H1 (cell line): Measurements from ENCODE around the gene BCO2. TPM values are rescaled to one million over a fixed set of nuclear protein-coding genes. Genes with fewer than 3 reads are reported as not detected.

Experiments
- CBX5 ChIP-seq: fragments of 300-800, 300-1000 bp; sonication (generic); IDR thresholded peaks from 2 replicates; pipeline ENCODE4 v1.7.1; 2016; ENCODE audit warnings: antibody characterized with exemption, low read length, low read depth
- CBX8 ChIP-seq: fragments of 300-800, 300-1000 bp; sonication (generic); IDR thresholded peaks from 2 replicates; pipeline ENCODE4 v1.7.1; 2016; ENCODE audit warnings: low read depth, low read length, borderline replicate concordance
- CTBP2 ChIP-seq: IDR thresholded peaks from 2 replicates; pipeline ENCODE4 v1.7.0; 2011; ENCODE audit warnings: borderline replicate concordance, mild to moderate bottlenecking, moderate library complexity, mixed read lengths, low read length; ENCODE audit not compliant: insufficient read depth, insufficient read length
- JUN ChIP-seq: IDR thresholded peaks from 2 replicates; pipeline ENCODE4 v1.6.1; 2011; ENCODE audit warnings: low read depth, mild to moderate bottlenecking, improper control_type of control experiment, low read length
- KDM5A ChIP-seq: fragments of 200-600 bp; IDR thresholded peaks from 2 replicates; pipeline ENCODE4 v1.7.1; 2012; ENCODE audit warnings: mild to moderate bottlenecking, low read length, inconsistent platforms, mixed read lengths
- RAD21 ChIP-seq, 2 experiments: IDR thresholded peaks in 1 of 2; conservative IDR thresholded peaks in 1 of 2; 2 replicates each; pipeline ENCODE4 v1.6.1; 2011; ENCODE audit warnings: low read depth in 2 of 2, low read length in 2 of 2, improper control_type of control experiment in 1 of 2, inconsistent platforms in 1 of 2, mild to moderate bottlenecking in 1 of 2, moderate library complexity in 1 of 2
- RBBP5 ChIP-seq: IDR thresholded peaks from 2 replicates; pipeline ENCODE4 v1.7.1; 2012; ENCODE audit warnings: low read depth, mild to moderate bottlenecking, inconsistent platforms, low read length, moderate library complexity, borderline replicate concordance
- SP1 ChIP-seq: IDR thresholded peaks from 2 replicates; pipeline ENCODE4 v1.6.1; 2011; ENCODE audit warnings: low read depth, low read length
- SP2 ChIP-seq: IDR thresholded peaks from 2 replicates; pipeline ENCODE4 v1.6.1; 2012; ENCODE audit warnings: mild to moderate bottlenecking, low read length, inconsistent platforms
- SP4 ChIP-seq: IDR thresholded peaks from 2 replicates; pipeline ENCODE4 v1.6.1; 2012; ENCODE audit warnings: low read length, inconsistent platforms
- SRF ChIP-seq: IDR thresholded peaks from 2 replicates; pipeline ENCODE4 v1.6.1; 2011; ENCODE audit warnings: mild to moderate bottlenecking, low read depth, low read length, moderate library complexity
- TBP ChIP-seq: IDR thresholded peaks from 2 replicates; pipeline ENCODE4 v1.6.1; 2011; ENCODE audit warnings: low read depth, low read length, improper control_type of control experiment
- polyA plus RNA-seq, 7 experiments: library from polyadenylated mRNA; depleted of rRNA in 3 of 7; stranded (reverse) in 5 of 7; unstranded in 2 of 7; fragments of >200 nt in 5 of 7; fragments of 200-250 nt in 2 of 7; gene quantifications; 1 replicate in 5 of 7; 2 replicates in 1 of 7; 4 replicates in 1 of 7; pipeline versions ENCODE4 v1.2.1 to v1.2.3, GENCODE V29; 2011 to 2013; ENCODE audit warnings: missing spikeins in 2 of 7, mixed read lengths in 2 of 7
- total RNA-seq: library from RNA; stranded (reverse); fragmentation: NEBNext Ultra II Directional; extraction: Animal tissue kit (Norgen Biotek cat#: 25700); gene quantifications from 2 replicates; pipeline ENCODE4 v1.2.1, GENCODE V29; 2021
- TF ChIP-seq, protein P1 (sequence below): fragments of 300-600 bp; sonication (generic); IDR thresholded peaks from 2 replicates; pipeline ENCODE4 v1.7.1; 2012; ENCODE audit warnings: low read length, moderate library complexity, mild to moderate bottlenecking, inconsistent platforms; ENCODE audit not compliant: insufficient replicate concordance

Gene BCO2
- total and polyA plus RNA-seq, 2 of the 8 experiments (the other 6 are each of a cell fraction or from before 2014, with no cell fraction given), result 0.42 to 0.82 TPM

DNA sequence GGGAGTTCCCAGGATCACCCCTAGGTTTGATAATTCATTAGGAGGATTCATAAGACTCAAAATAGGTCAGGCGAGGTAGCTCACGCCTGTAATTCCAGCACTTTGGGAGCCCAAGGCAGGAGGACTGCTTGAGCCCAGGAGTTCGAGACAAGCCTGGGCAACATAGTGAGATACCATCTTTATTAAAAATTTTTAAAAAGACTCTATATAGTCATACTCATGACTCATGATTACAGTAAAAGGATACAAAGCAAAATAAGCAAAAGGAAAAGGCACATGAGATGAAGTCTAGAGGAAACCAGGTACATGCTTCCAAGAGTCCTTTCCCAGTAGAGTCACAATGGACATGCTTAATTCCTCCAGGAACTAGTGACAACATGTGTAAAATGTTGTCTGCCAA, 37.0 kb downstream of the BCO2 start (continued):
- TF ChIP-seq, protein P1, sequence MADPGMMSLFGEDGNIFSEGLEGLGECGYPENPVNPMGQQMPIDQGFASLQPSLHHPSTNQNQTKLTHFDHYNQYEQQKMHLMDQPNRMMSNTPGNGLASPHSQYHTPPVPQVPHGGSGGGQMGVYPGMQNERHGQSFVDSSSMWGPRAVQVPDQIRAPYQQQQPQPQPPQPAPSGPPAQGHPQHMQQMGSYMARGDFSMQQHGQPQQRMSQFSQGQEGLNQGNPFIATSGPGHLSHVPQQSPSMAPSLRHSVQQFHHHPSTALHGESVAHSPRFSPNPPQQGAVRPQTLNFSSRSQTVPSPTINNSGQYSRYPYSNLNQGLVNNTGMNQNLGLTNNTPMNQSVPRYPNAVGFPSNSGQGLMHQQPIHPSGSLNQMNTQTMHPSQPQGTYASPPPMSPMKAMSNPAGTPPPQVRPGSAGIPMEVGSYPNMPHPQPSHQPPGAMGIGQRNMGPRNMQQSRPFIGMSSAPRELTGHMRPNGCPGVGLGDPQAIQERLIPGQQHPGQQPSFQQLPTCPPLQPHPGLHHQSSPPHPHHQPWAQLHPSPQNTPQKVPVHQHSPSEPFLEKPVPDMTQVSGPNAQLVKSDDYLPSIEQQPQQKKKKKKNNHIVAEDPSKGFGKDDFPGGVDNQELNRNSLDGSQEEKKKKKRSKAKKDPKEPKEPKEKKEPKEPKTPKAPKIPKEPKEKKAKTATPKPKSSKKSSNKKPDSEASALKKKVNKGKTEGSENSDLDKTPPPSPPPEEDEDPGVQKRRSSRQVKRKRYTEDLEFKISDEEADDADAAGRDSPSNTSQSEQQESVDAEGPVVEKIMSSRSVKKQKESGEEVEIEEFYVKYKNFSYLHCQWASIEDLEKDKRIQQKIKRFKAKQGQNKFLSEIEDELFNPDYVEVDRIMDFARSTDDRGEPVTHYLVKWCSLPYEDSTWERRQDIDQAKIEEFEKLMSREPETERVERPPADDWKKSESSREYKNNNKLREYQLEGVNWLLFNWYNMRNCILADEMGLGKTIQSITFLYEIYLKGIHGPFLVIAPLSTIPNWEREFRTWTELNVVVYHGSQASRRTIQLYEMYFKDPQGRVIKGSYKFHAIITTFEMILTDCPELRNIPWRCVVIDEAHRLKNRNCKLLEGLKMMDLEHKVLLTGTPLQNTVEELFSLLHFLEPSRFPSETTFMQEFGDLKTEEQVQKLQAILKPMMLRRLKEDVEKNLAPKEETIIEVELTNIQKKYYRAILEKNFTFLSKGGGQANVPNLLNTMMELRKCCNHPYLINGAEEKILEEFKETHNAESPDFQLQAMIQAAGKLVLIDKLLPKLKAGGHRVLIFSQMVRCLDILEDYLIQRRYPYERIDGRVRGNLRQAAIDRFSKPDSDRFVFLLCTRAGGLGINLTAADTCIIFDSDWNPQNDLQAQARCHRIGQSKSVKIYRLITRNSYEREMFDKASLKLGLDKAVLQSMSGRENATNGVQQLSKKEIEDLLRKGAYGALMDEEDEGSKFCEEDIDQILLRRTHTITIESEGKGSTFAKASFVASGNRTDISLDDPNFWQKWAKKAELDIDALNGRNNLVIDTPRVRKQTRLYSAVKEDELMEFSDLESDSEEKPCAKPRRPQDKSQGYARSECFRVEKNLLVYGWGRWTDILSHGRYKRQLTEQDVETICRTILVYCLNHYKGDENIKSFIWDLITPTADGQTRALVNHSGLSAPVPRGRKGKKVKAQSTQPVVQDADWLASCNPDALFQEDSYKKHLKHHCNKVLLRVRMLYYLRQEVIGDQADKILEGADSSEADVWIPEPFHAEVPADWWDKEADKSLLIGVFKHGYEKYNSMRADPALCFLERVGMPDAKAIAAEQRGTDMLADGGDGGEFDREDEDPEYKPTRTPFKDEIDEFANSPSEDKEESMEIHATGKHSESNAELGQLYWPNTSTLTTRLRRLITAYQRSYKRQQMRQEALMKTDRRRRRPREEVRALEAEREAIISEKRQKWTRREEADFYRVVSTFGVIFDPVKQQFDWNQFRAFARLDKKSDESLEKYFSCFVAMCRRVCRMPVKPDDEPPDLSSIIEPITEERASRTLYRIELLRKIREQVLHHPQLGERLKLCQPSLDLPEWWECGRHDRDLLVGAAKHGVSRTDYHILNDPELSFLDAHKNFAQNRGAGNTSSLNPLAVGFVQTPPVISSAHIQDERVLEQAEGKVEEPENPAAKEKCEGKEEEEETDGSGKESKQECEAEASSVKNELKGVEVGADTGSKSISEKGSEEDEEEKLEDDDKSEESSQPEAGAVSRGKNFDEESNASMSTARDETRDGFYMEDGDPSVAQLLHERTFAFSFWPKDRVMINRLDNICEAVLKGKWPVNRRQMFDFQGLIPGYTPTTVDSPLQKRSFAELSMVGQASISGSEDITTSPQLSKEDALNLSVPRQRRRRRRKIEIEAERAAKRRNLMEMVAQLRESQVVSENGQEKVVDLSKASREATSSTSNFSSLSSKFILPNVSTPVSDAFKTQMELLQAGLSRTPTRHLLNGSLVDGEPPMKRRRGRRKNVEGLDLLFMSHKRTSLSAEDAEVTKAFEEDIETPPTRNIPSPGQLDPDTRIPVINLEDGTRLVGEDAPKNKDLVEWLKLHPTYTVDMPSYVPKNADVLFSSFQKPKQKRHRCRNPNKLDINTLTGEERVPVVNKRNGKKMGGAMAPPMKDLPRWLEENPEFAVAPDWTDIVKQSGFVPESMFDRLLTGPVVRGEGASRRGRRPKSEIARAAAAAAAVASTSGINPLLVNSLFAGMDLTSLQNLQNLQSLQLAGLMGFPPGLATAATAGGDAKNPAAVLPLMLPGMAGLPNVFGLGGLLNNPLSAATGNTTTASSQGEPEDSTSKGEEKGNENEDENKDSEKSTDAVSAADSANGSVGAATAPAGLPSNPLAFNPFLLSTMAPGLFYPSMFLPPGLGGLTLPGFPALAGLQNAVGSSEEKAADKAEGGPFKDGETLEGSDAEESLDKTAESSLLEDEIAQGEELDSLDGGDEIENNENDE, result no peak
- TF ChIP-seq SP4, result no peak
- TF ChIP-seq KDM5A, result no peak
- TF ChIP-seq SP2, result no peak
- no peak for TF ChIP-seq CBX5
- no peak for TF ChIP-seq RAD21 (IDR thresholded peaks at IDR 0.05 in 1 of 2, conservative IDR thresholded peaks at IDR 0.05 in 1 of 2; ENCODE audit: low read depth in 2 of 2, low read length in 2 of 2)
- no peak for TF ChIP-seq SP1
- TF ChIP-seq TBP, result no peak
- TF ChIP-seq RBBP5, result no peak
- TF ChIP-seq CBX8, result no peak
- TF ChIP-seq SRF, result no peak
- no peak for TF ChIP-seq JUN
- no peak for TF ChIP-seq CTBP2
- TF ChIP-seq, all 59 proteins: peak for 0
